HT-29 (cell line): ENCODE data around the gene UBL7. TPM values are rescaled to one million over a fixed set of nuclear protein-coding genes. Genes with fewer than 3 reads are reported as not detected.

Experiments
- DNase-seq: peaks from one replicate; pipeline ENCODE4 v3.0.0-alpha.2; 2015; ENCODE audit warnings: low spot score
- total RNA-seq: library from RNA; depleted of rRNA; stranded (reverse); fragments of >200 nt; shearing (Covaris generic); gene quantifications from 2 replicates; pipeline ENCODE4 v1.2.3, GENCODE V29; 2014

The UBL7 gene
- total RNA-seq, 1 experiment from 2014 or later, result 45.1 TPM

GRCh38 chr15:74408385-74408784, 52.6 kb downstream of the UBL7 start:
- no peak for DNase-seq

- no peak for DNase-seq
Measured at GRCh38 chr15:74406992-74407705, 53.8 kb downstream of the UBL7 start.

GRCh38 chr15:74406517-74406916, 54.4 kb downstream of the UBL7 start:
- no peak for DNase-seq

- DNase-seq, result no peak
Measured at GRCh38 chr15:74405823-74406222, 55.1 kb downstream of the UBL7 start.

- DNase-seq, result no peak
Measured at GRCh38 chr15:74403991-74404563, 56.9 kb downstream of the UBL7 start.

- no peak for DNase-seq
Measured at GRCh38 chr15:74403588-74403919, 57.4 kb downstream of the UBL7 start.

GRCh38 chr15:74402873-74403587, 57.9 kb downstream of the UBL7 start:
- DNase-seq, result no peak

GRCh38 chr15:74402337-74402841, 58.6 kb downstream of the UBL7 start:
- no peak for DNase-seq

GRCh38 chr15:74400915-74401757, 59.8 kb downstream of the UBL7 start:
- DNase-seq, result no peak

- DNase-seq, result no peak
Measured at GRCh38 chr15:74400313-74400860, 60.6 kb downstream of the UBL7 start.

- no peak for DNase-seq
Measured at GRCh38 chr15:74399511-74400312, 61.2 kb downstream of the UBL7 start.

- no peak for DNase-seq
Measured at GRCh38 chr15:74399100-74399499, 61.9 kb downstream of the UBL7 start.

GRCh38 chr15:74398183-74398582, 62.8 kb downstream of the UBL7 start:
- DNase-seq, result no peak

- no peak for DNase-seq
Measured at GRCh38 chr15:74397239-74398068, 63.5 kb downstream of the UBL7 start.

- DNase-seq, result peak; percentile 77
Measured at GRCh38 chr15:74396445-74397238, 64.3 kb downstream of the UBL7 start.

GRCh38 chr15:74396146-74396438, 64.9 kb downstream of the UBL7 start:
- DNase-seq, result peak; percentile 62
